Muscle of leg (tissue), 11 donors: ENCODE measurements around the gene SATB2. TPM values are rescaled to one million over a fixed set of nuclear protein-coding genes. Genes with fewer than 3 reads are reported as not detected.

Experiments used
- DNase-seq: peaks from one replicate; pipeline ENCODE4 v3.0.0; 2013
- H3K27ac ChIP-seq: one replicate; pipeline ENCODE4 v1.5.1; 2013; ENCODE audit warnings: mild to moderate bottlenecking, low read length, control low read depth
- H3K27me3 ChIP-seq: one replicate; pipeline ENCODE4 v1.6.1; 2013; ENCODE audit warnings: low read length; ENCODE audit not compliant: control insufficient read depth, insufficient read depth
- H3K36me3 ChIP-seq: one replicate; pipeline ENCODE4 v1.6.1; 2013; ENCODE audit warnings: low read length; ENCODE audit not compliant: control insufficient read depth, insufficient read depth
- H3K4me1 ChIP-seq: one replicate; pipeline ENCODE4 v1.6.1; 2013; ENCODE audit warnings: low read length; ENCODE audit not compliant: control insufficient read depth, insufficient read depth
- H3K4me3 ChIP-seq: one replicate; pipeline ENCODE4 v1.5.1; 2013; ENCODE audit warnings: low read length, control low read depth
- H3K9me3 ChIP-seq: replicated peaks from 2 replicates; pipeline ENCODE4 v1.6.1; 2013; ENCODE audit warnings: low read depth, low read length; ENCODE audit not compliant: control insufficient read depth
- WGBS: methylation state at CpG from one replicate; pipeline ENCODE4 v1.1.5; 2013; ENCODE audit warnings: missing lambda C conversion rate; ENCODE audit not compliant: insufficient coverage; 5-methylcytosine and 5-hydroxymethylcytosine counted together
- polyA plus RNA-seq, 8 donors: library from polyadenylated mRNA; unstranded; fragments of 120-200 nt; gene quantifications; one replicate each; pipeline versions ENCODE4 v1.2.1 to v1.2.3, GENCODE V29; 2013; ENCODE audit warnings: inconsistent platforms in 1 of 8, low replicate concordance in 1 of 8; ENCODE audit not compliant: insufficient read length in 8 of 8, insufficient read depth in 1 of 8
- total RNA-seq: library from RNA; stranded (reverse); fragments of 120-200 nt; gene quantifications from one replicate; pipeline ENCODE4 v1.2.4, GENCODE V29; 2013

SATB2 gene
- total and polyA plus RNA-seq, 9 donors = 1.2 to 4.2 (median 2.8) TPM

DNA sequence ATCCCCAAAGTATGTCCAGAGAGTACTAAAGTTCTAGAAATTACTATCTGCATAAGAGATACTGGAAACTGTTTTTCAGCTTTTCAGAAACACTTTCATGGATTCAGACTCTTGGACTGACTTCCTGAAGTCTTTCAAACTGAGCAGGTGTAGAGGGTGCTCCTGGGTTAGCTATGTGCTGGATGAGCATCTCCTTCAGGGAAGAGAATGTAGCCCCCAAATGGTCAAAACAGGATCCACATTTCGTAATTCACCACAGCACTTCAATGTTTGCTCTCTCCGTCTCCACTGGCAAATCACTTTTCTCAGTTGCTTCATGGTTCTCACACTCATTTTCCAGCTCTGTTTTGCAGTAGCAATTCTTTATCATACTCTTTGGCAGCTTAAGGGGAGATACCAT lies 23.2 kb upstream of the SATB2 start:
- Histone ChIP-seq H3K27me3 (peaks cover 8% of the 10 kb centered on the region), H3K9me3 (no peaks in the 10 kb centered on the region), H3K4me3 (no peak overlapping the region), H3K36me3 (no peaks in the 10 kb centered on the region), H3K27ac (no peak overlapping the region), H3K4me1 (no peaks in the 10 kb centered on the region)
- WGBS = 73% methylated on average over 2 of the region's 2 CpGs
- no peak for DNase-seq

DNA sequence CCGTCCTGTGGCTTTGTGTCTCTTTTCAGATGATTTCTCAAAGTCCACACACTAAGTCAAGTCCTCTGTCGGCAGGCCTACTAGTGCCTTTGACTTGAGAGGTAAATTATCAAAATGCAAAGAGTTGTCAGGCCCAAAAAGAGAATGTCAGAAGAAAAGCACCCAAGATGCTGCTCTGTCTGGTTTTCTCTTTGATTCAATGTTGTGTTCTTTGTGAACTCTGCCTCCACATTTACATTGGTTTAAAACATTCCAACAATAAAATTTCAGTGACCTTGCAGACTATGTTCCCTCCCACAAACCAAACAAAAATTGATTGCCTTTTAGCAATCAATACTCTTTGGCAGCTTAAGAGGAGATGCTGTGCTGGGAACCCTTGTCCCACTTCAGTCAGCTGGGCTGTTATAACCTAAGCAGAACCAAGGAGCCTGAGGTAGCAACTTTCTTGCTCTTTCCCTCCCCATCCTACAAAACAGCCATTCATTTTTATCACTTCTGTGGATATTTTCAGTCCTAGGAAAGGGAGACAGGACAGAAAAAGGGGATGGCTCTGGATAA lies 19.6 kb upstream of the SATB2 start:
- WGBS = no CpG with 5 or more reads among the region's 2 CpGs
- DNase-seq = no peak
- no peak overlapping the region for H3K4me3 ChIP-seq
- H3K27me3 ChIP-seq = peaks cover 33% of the 10 kb centered on the region
- H3K36me3 ChIP-seq = no peaks in the 10 kb centered on the region
- H3K4me1 ChIP-seq = no peaks in the 10 kb centered on the region
- no peaks in the 10 kb centered on the region for H3K9me3 ChIP-seq
- no peak overlapping the region for H3K27ac ChIP-seq

DNA sequence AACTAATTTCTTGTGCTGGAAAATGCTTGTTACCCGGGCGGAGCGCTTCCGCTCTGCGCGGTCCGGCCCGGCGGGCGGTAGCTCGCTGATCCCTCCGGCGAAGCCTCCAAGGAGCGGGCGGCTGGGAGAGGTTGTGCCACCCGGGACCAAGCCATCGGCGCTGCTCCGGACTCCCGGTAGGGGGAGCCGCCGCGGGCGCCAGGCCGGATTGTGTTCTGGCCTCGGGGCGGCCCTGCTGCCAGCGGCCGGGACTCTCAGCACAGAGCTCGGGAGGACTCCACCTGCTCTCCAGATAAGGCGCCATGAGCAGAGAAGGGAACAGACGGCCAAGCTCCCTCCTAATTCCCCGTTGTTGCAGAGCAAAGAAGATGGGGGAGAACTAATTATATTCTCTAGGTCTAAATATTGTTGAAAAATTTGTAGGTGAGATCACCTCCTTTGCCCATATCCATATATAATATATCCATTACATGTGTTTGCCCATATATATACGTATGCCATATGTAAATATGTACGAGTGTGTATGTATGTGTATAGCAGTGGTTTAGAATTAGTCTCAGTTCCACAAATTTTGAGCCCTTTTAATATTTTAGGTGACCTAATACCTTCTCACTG lies 13.8 kb upstream of the SATB2 start:
- H3K27me3 ChIP-seq = peaks cover 85% of the 10 kb centered on the region
- under 1% methylated on average over 27 of the region's 35 CpGs for WGBS
- H3K4me1 ChIP-seq = peaks cover 27% of the 10 kb centered on the region
- DNase-seq = no peak
- no peaks in the 10 kb centered on the region for H3K36me3 ChIP-seq
- H3K4me3 ChIP-seq = no peak overlapping the region
- H3K9me3 ChIP-seq = no peaks in the 10 kb centered on the region
- no peak overlapping the region for H3K27ac ChIP-seq

DNA sequence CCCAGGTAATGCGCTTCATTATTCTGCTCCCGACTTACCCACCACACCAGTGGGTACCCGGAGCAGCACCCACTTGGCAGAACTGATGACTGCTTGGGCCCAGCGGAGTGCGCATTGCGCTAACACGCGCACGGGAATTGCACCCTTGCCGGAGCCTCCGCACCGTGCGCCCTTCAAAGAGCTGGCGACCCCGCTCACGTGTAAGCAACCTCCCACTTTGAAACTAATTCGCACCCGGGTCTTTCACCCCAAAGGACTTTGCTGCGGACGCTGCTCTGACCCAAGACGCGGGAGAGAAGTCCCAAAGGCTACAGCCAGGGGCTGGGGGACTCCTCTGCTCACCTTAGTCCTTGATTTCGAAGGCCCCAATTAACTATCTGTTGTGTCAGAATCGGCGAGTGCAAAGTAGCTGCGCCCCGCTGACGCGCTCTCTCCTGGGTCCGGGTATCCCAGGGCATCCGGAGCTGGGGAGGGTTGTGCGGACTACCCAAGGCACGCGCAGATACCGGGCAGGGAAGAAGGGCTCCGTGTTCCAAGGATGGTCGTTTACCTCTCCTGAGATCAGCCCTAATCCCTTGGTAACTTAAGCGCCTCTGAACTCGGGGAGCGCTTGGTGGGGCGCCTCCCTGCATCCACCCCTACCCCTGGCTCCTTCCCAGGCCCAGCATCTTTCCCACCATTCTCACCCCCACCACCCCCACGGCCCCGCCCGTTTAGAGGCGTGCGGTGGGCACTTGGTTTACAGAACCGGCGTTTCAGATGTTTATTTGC lies 13.1 kb upstream of the SATB2 start:
- H3K36me3 ChIP-seq = no peaks in the 10 kb centered on the region
- no peaks in the 10 kb centered on the region for H3K9me3 ChIP-seq
- peaks cover 90% of the 10 kb centered on the region for H3K27me3 ChIP-seq
- no peak for DNase-seq
- H3K27ac ChIP-seq = no peak overlapping the region
- peaks cover 27% of the 10 kb centered on the region for H3K4me1 ChIP-seq
- WGBS = 3% methylated on average over 35 of the region's 48 CpGs
- no peak overlapping the region for H3K4me3 ChIP-seq

DNA sequence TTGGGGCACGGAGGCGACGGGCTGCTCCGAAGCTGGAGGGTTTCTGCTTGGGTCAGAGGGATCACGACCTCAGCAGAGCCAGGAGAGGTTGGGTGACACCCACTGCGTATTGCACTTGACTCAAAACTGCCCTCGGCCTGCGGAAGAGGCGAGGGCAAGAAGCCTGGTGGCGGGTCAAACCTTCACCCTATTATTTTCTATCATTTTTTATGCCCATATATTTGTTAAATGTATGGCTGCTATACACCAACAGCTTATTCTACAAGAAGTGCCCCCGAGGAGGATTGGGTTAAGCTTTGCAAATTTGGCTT lies 12.6 kb upstream of the SATB2 start:
- H3K9me3 ChIP-seq = no peaks in the 10 kb centered on the region
- no peak overlapping the region for H3K4me3 ChIP-seq
- peaks cover 87% of the 10 kb centered on the region for H3K27me3 ChIP-seq
- WGBS = 10% methylated on average over 5 of the region's 11 CpGs
- no peak for DNase-seq
- no peak overlapping the region for H3K27ac ChIP-seq
- peaks cover 27% of the 10 kb centered on the region for H3K4me1 ChIP-seq
- no peaks in the 10 kb centered on the region for H3K36me3 ChIP-seq

DNA sequence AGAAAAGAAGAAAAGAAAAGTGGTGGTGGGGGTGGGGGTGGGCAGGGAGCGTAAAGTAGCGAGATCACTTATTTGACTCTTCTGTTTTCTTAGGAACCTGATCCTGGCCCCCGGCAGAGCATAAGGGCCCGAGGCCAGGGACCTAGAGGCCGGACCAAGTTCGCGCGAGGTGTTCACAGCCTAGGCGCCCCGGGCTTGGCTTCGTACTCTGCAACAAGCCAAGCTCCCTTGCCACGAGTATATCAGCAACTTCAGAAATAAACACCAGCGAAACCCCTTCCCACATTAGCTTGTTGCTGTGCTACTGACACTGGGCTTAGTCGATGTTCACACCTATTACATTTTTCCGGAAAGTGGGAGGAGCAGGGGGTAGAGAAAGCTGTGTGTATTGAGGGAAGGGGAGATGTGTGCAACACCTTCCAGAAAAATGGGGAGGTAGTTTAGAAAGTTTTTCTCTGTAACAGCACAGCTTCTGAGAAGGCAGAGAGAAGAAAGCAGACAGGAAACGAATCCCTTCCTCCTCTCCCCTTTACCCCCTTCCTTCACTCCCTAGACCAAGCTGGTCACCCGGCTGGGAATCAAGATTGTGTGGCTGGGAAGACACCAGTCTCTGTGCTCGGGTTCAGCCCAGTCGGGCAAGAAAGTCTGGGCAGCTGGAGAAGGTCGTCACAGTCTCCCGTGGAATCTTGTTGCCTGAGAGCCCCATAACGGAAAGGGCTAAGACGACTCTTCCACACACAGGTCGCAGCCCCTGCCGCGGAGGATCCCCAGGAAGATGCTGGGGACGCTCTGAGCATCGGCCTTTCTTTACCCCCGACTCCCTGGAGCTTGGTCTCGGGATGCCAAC lies 12.0 kb upstream of the SATB2 start:
- Histone ChIP-seq H3K9me3 (no peaks in the 10 kb centered on the region), H3K27me3 (peaks cover 85% of the 10 kb centered on the region), H3K27ac (no peak overlapping the region), H3K4me1 (peaks cover 29% of the 10 kb centered on the region), H3K4me3 (no peak overlapping the region), H3K36me3 (no peaks in the 10 kb centered on the region)
- WGBS = 7% methylated on average over 21 of the region's 30 CpGs
- DNase-seq = no peak

DNA sequence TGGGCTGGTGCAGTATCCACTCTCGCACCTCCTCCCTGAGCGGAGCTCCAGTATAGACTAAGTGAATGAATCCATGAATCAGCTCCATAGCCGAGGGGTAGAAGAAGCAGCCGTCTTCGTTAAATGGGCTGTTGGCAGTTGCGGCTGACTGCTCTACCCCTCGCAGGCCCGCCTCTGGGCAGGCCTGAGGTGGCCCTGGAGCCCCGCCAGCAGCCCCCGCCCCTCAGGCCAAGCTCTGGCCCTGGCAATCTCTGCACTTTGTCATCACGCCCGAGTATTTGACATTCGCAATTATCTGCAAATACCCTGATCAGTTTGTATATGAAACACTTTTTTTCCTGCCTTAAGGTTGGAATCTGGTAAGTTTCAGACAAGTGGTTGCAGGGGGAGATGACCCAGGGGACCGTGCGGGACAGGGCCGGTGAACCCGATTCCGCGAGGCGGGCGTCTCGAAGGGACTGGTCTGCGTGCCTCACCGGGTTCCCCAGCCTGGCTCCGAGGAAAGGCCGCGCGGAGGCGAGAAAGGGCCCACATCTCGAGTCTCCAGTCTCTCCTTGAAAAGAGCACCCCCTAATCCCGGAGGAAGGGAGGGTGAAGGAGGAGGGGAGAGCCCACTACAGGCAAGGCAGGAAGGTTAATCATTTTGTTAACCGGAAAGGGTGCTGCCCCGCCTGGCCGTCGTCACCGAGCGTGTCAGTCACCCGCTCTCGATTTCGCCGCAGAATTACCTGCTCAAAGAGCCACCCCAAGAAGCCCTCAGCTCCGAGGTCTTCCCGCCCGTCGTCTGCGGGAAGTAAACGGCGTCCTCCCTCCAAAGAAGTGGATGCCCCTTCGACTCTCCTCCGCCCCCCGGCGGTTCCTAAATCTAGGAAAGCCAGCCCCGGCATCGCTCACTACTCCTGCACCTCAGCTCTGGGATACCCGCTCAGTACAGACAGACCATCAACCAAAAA lies 11.1 kb upstream of the SATB2 start:
- Histone ChIP-seq H3K9me3 (no peaks in the 10 kb centered on the region), H3K36me3 (no peaks in the 10 kb centered on the region), H3K27me3 (peaks cover 88% of the 10 kb centered on the region), H3K27ac (no peak overlapping the region), H3K4me1 (peaks cover 38% of the 10 kb centered on the region), H3K4me3 (no peak overlapping the region)
- 14% methylated on average over 35 of the region's 55 CpGs for WGBS
- DNase-seq = no peak

DNA sequence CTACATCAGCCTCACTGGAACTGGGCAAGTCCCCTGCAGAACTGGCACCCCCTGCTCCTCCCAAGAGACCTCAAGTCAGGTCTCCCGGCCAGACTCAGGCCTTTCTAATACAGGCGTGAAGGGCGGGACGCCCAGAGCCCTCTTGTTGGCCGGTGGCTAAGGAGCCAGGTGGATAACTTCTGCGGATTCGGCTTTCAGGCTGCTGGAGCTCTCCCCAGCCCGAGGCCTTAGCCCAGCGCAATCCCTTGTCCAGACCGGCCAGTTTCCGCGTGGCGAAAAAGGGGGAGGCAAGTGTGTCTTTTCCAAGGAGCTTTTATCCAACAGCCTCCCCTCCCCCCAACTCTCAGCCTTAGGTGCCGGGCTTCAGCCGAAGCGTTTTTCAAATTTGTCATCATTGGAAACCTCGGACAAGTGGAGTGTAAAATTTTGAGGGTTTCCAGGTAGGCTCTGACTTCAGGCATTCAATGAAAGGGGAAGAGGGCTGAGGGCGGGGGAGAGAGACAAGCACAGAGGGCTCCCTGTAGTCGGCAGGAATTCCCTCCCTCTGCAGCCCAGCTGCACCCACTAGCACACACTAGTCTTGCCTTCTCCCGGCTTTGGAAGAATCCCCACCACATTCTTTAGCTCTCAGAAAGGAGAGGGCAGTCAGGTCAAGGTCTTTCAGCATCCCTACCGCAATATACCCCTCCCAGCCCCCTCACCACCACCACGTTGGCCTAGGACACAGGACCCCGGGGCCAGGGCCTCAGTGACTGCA lies 9.5 kb upstream of the SATB2 start:
- no peaks in the 10 kb centered on the region for H3K9me3 ChIP-seq
- DNase-seq = no peak
- H3K27me3 ChIP-seq = peaks cover 95% of the 10 kb centered on the region
- WGBS = 18% methylated on average over 11 of the region's 23 CpGs
- peaks cover 54% of the 10 kb centered on the region for H3K4me1 ChIP-seq
- H3K36me3 ChIP-seq = no peaks in the 10 kb centered on the region
- no peak overlapping the region for H3K4me3 ChIP-seq
- H3K27ac ChIP-seq = no peak overlapping the region

DNA sequence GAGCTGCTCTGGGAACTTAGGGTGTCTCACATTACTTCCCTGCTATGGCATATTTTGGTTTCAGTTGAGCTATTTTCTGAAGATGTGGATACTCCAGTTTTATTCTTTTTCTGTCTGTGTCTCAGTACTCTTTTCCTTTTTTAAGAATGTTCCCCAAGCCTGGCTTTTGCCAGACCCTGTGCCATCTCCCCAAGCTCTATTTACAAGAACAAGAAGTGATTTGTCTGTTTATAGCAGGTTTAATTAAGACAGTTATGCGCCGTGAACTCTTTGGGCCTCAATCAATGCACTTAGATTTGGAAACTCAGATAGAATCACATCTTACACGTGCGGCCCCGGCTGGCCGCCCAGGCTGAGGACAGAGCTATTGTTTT lies 8.9 kb upstream of the SATB2 start:
- Histone ChIP-seq H3K27ac (no peak overlapping the region), H3K27me3 (peaks cover 95% of the 10 kb centered on the region), H3K4me3 (no peak overlapping the region), H3K4me1 (peaks cover 59% of the 10 kb centered on the region), H3K36me3 (no peaks in the 10 kb centered on the region), H3K9me3 (no peaks in the 10 kb centered on the region)
- DNase-seq = no peak
- 16% methylated on average over 4 of the region's 6 CpGs for WGBS
